Measurements from ENCODE around the gene SSMEM1. TPM values are rescaled to one million over a fixed set of nuclear protein-coding genes. Genes with fewer than 3 reads are reported as not detected.

The SSMEM1 gene
- total RNA-seq, 2 donors from 2014 or later, result not detected

- no peak overlapping the region for H3K27ac Mint-ChIP-seq
Observed at GRCh38 chr7:130195396-130195795, 12.3 kb upstream of the SSMEM1 start.

DNA sequence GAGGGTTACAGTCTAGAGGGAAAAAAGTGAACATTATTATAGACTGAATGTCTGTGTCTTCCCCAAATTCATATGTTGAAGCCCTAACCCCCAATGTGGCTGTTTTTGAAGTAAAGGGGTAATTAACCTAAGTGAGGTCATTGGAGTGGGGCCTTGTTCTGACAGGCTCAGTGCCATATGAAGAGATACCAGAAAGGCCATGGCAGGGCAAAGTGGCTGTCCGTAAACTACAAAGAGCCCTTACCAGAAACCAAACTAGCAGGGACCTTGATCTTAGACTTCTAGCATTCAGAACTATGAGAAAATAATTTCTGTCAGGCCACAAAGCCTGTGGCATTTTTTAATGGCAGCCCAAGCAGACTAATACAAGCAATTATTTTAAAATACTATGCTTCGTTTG lies 11.2 kb upstream of the SSMEM1 start:
- no peak overlapping the region for H3K27ac Mint-ChIP-seq
- ATAC-seq (no peak), DNase-seq (ENCODE audit: low spot score) (no peak)
- no peaks in the 10 kb centered on the region for H3K9me3 Mint-ChIP-seq
- peaks cover 21% of the 10 kb centered on the region for H3K36me3 Mint-ChIP-seq
- no peaks in the 10 kb centered on the region for H3K27me3 Mint-ChIP-seq
- H3K4me3 Mint-ChIP-seq, result no peak overlapping the region
- peaks cover 5 to 14% of the 10 kb centered on the region in 2 donors for H3K4me1 Mint-ChIP-seq (ENCODE audit: low read depth in 2 of 2)

More at GRCh38 chr7:130195396-130195795, 12.3 kb upstream of the SSMEM1 start:
- DNase-seq (ENCODE audit: low spot score) (no peak), ATAC-seq (no peak)
- Mint-ChIP-seq H3K4me3 (no peak overlapping the region), H3K36me3 (peaks cover 16% of the 10 kb centered on the region), H3K4me1 (ENCODE audit: low read depth in 2 of 2) (peaks cover 5 to 10% of the 10 kb centered on the region in 2 donors), H3K27me3 (no peaks in the 10 kb centered on the region), H3K9me3 (no peaks in the 10 kb centered on the region)

DNA sequence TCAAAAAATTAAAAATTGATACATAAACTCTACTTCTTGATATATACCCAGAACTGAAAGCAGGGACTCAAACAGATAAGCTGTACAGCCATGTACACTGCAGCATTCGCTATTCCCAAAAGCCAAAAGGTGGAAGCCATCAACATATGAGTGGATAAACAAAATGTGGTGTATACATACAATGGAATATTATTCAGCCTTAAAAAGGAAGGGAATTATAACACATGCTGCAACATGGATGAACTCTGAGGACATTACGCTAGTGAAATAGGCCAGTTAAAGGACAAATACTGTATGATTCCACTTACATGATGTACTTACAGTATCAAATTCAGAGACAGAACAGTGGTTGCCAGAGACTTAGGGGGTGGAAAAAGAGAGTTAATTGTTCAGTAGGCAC lies 10.6 kb upstream of the SSMEM1 start:
- H3K36me3 Mint-ChIP-seq, result peaks cover 27% of the 10 kb centered on the region
- H3K9me3 Mint-ChIP-seq, result no peaks in the 10 kb centered on the region
- H3K4me1 Mint-ChIP-seq (ENCODE audit: low read depth in 2 of 2), result peaks cover 9 to 18% of the 10 kb centered on the region in 2 donors
- ATAC-seq (no peak), DNase-seq (ENCODE audit: low spot score) (no peak)
- H3K27me3 Mint-ChIP-seq, result no peaks in the 10 kb centered on the region
- no peak overlapping the region for H3K27ac Mint-ChIP-seq
- H3K4me3 Mint-ChIP-seq, result no peak overlapping the region

DNA sequence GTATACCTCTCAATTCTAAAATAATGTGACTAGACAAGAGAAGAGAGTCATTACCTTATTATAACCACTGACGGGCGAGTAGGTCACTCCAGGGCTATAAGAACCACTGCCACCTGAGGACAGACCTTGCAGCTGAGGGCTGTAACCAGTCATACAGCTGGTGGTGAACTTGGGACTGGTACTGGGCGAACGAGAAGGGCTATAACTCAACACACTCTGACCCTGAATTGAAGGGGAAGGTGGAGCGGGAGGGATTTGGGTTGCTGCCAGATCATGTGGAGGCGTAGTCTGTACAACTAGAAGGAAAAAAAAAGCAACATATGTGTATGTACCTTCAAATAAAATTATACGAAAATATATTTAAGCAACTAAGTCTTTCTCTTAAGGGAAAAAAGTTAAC lies 5.9 kb upstream of the SSMEM1 start:
- no peaks in the 10 kb centered on the region for H3K27me3 Mint-ChIP-seq
- H3K36me3 Mint-ChIP-seq, result peaks cover 43% of the 10 kb centered on the region
- H3K9me3 Mint-ChIP-seq, result no peaks in the 10 kb centered on the region
- no peak overlapping the region for H3K4me3 Mint-ChIP-seq
- ATAC-seq (no peak), DNase-seq (ENCODE audit: low spot score) (no peak)
- H3K4me1 Mint-ChIP-seq (ENCODE audit: low read depth in 2 of 2), result peaks cover 22 to 39% of the 10 kb centered on the region in 2 donors
- no peak overlapping the region for H3K27ac Mint-ChIP-seq

- DNase-seq (ENCODE audit: low spot score) (peak; percentile 97), ATAC-seq (peak; percentile 97 to 98)
- H3K4me1 Mint-ChIP-seq (ENCODE audit: low read depth in 2 of 2), result peaks cover 17 to 36% of the 10 kb centered on the region in 2 donors
- peak within 1 kb of the TSS; percentile 99 for H3K4me3 Mint-ChIP-seq
- H3K9me3 Mint-ChIP-seq, result no peaks in the 10 kb centered on the region
- H3K36me3 Mint-ChIP-seq, result peaks cover 32% of the 10 kb centered on the region
- H3K27me3 Mint-ChIP-seq, result no peaks in the 10 kb centered on the region
- peak within 1 kb of the TSS; percentile 98 to 99 for H3K27ac Mint-ChIP-seq
Observed at GRCh38 chr7:130205084-130205947, 2.3 kb upstream of the SSMEM1 start, which contains the start of gene TMEM209. TSS of gene TMEM209 (minus strand) at chr7:130205406. CDS start at chr7:130205375, 31 bp downstream.

- Mint-ChIP-seq H3K4me3 (peak overlapping the region; percentile 29), H3K4me1 (ENCODE audit: low read depth in 2 of 2) (peaks cover 14 to 27% of the 10 kb centered on the region in 2 donors), H3K27me3 (peaks cover 2 to 3% of the 10 kb centered on the region in 2 donors), H3K27ac (no peak overlapping the region), H3K36me3 (peaks cover 22% of the 10 kb centered on the region), H3K9me3 (no peaks in the 10 kb centered on the region)
- ATAC-seq, result no peak
- DNase-seq (ENCODE audit: low spot score), result no peak
Observed at GRCh38 chr7:130207033-130207432, 627 bp upstream of the SSMEM1 start.

DNA sequence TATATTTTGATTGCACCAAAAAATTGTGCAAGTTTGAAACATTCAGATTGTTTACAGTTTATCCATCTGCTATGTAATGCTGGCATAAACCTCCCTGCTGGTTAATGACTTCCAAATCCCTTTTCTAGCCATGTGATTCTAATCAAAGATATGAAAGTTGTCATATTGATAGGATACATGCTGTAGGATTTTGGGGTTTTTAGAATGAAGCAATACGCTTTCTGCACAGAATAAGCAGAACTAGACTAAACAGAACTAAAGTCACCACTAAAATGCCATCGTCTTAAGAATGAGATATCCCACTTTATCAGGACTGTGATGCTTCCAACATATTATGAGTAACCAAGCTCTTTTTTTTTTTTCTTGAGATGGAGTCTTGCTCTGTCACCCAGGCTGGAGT lies 856 bp downstream of the SSMEM1 start:
- no peak for ATAC-seq

GRCh38 chr7:130210181-130210935 lies 2.7 kb downstream of the SSMEM1 start:
- H3K27me3 Mint-ChIP-seq, result peaks cover 7 to 10% of the 10 kb centered on the region in 2 donors
- H3K4me3 Mint-ChIP-seq, result no peak overlapping the region
- no peak overlapping the region for H3K27ac Mint-ChIP-seq
- peaks cover 2% of the 10 kb centered on the region for H3K36me3 Mint-ChIP-seq
- DNase-seq (ENCODE audit: low spot score) (no peak), ATAC-seq (no peak)
- H3K4me1 Mint-ChIP-seq (ENCODE audit: low read depth in 2 of 2), result peaks cover 4 to 12% of the 10 kb centered on the region in 2 donors
- no peaks in the 10 kb centered on the region for H3K9me3 Mint-ChIP-seq

More for the DNA sequence above, 856 bp downstream of the SSMEM1 start:
- H3K27me3 Mint-ChIP-seq, result peaks cover 5 to 7% of the 10 kb centered on the region in 2 donors
- H3K27ac Mint-ChIP-seq, result no peak overlapping the region
- no peak for DNase-seq (ENCODE audit: low spot score)
- no peaks in the 10 kb centered on the region for H3K9me3 Mint-ChIP-seq
- H3K4me3 Mint-ChIP-seq, result no peak overlapping the region
- peaks cover 10 to 21% of the 10 kb centered on the region in 2 donors for H3K4me1 Mint-ChIP-seq (ENCODE audit: low read depth in 2 of 2)
- H3K36me3 Mint-ChIP-seq, result peaks cover 10% of the 10 kb centered on the region

DNA sequence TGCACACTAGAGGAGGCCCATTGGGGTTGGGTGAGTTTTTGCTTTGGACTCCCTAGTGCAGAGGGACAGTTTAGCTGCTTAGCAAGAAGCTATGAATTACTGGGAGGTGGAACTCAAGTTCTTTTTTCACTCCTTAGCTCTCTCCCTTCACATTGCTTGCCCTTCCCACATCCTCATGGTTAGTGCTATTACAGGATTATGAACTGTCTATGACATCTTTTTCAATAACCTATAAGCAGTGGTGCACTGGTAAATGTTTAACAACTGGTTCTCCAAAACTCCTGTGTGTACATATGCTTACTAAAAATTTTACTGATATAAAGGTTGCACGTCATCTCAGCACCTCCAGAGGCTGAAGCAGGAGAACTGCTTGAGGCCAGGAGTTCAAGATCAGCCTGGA lies 6.2 kb downstream of the SSMEM1 start:
- ATAC-seq (no peak), DNase-seq (ENCODE audit: low spot score) (no peak)
- Mint-ChIP-seq H3K36me3 (no peaks in the 10 kb centered on the region), H3K9me3 (no peaks in the 10 kb centered on the region), H3K27me3 (peaks cover 7 to 13% of the 10 kb centered on the region in 2 donors), H3K27ac (no peak overlapping the region), H3K4me3 (no peak overlapping the region), H3K4me1 (ENCODE audit: low read depth in 2 of 2) (no peaks in the 10 kb centered on the region)

- Mint-ChIP-seq H3K27ac (no peak overlapping the region), H3K4me1 (ENCODE audit: low read depth in 2 of 2) (no peaks in the 10 kb centered on the region), H3K9me3 (no peaks in the 10 kb centered on the region), H3K4me3 (no peak overlapping the region), H3K36me3 (no peaks in the 10 kb centered on the region), H3K27me3 (peaks cover 7 to 13% of the 10 kb centered on the region in 2 donors)
- DNase-seq (ENCODE audit: low spot score) (no peak), ATAC-seq (no peak)
Observed at GRCh38 chr7:130216025-130216424, 8.4 kb downstream of the SSMEM1 start.

GRCh38 chr7:130216750-130217149 lies 9.1 kb downstream of the SSMEM1 start:
- Mint-ChIP-seq H3K4me1 (ENCODE audit: low read depth in 2 of 2) (no peaks in the 10 kb centered on the region), H3K27ac (no peak overlapping the region)

GRCh38 chr7:130218806-130219620 lies 11.4 kb downstream of the SSMEM1 start:
- DNase-seq (ENCODE audit: low spot score) (no peak), ATAC-seq (no peak)
- H3K27me3 Mint-ChIP-seq, result peaks cover 0 to 8% of the 10 kb centered on the region in 2 donors
- no peak overlapping the region for H3K4me3 Mint-ChIP-seq
- no peak overlapping the region for H3K27ac Mint-ChIP-seq
- no peaks in the 10 kb centered on the region for H3K9me3 Mint-ChIP-seq
- no peaks in the 10 kb centered on the region for H3K4me1 Mint-ChIP-seq (ENCODE audit: low read depth in 2 of 2)
- no peaks in the 10 kb centered on the region for H3K36me3 Mint-ChIP-seq

More at GRCh38 chr7:130216750-130217149, 9.1 kb downstream of the SSMEM1 start:
- Mint-ChIP-seq H3K36me3 (no peaks in the 10 kb centered on the region), H3K27me3 (peaks cover 6 to 13% of the 10 kb centered on the region in 2 donors), H3K9me3 (no peaks in the 10 kb centered on the region), H3K4me3 (no peak overlapping the region)
- ATAC-seq, result no peak
- no peak for DNase-seq (ENCODE audit: low spot score)

GRCh38 chr7:130219871-130220270 lies 12.2 kb downstream of the SSMEM1 start:
- Mint-ChIP-seq H3K27me3 (peaks cover 0 to 3% of the 10 kb centered on the region in 2 donors), H3K36me3 (no peaks in the 10 kb centered on the region), H3K9me3 (no peaks in the 10 kb centered on the region), H3K27ac (no peak overlapping the region), H3K4me1 (ENCODE audit: low read depth in 2 of 2) (no peaks in the 10 kb centered on the region), H3K4me3 (no peak overlapping the region)
- DNase-seq (ENCODE audit: low spot score) (no peak), ATAC-seq (no peak)
